ENCODE data around the gene EXTL1.

EXTL1 gene

DNA sequence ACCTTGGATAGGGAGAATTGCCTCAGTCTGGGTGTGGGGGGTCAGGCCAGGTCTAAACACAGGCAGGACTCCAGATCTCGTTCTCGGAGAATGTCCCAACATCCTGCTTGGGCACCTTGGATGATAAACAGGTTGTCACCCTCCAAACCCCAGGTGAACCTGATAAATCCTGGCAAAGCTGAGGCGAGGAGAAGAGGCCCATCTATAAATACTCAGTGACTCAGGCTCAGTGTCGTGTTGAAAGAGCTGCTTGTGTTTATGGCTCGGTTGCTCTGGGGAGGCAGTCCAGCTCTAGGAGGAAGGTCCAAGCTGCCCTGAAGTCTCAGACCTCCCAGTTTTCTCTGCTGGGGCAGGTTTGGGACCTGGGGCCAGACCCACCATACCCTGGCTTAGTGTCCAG is 61.6 kb downstream of the EXTL1 start:
- Histone ChIP-seq H3F3A (ENCODE audit: insufficient read depth, low read length) (no peaks in the 10 kb centered on the region), H3K9me3 (ENCODE audit: low read length) (no peaks in the 10 kb centered on the region), H2AFZ (ENCODE audit: low read length) (no peak overlapping the region), H3K27ac (ENCODE audit: low read depth, low read length, poor library complexity, severe bottlenecking) (no peak overlapping the region), H3K4me2 (ENCODE audit: low read length) (no peak overlapping the region), H3K9me2 (ENCODE audit: low read depth, low read length) (no peaks in the 10 kb centered on the region), H3K9ac (ENCODE audit: low read length) (no peak overlapping the region), H3K79me2 (ENCODE audit: insufficient read depth, low read length) (no peaks in the 10 kb centered on the region), H3K4me1 (ENCODE audit: insufficient read depth, low read length, severe bottlenecking) (no peaks in the 10 kb centered on the region), H3K36me3 (ENCODE audit: insufficient read depth, low read length) (no peaks in the 10 kb centered on the region), H4K20me1 (ENCODE audit: insufficient read depth, low read length) (no peaks in the 10 kb centered on the region), H3K27me3 (ENCODE audit: insufficient read depth, low read length) (0 out of 2 replicates have a peak, but pooled peaks cover 14% of the 10 kb centered on the region), H3K4me3 (ENCODE audit: low read depth, low read length, poor library complexity, severe bottlenecking) (no peak overlapping the region)
- no peak for TF ChIP-seq EZH2 (IDR thresholded peaks at IDR 0.05; ENCODE audit: borderline replicate concordance, low read length)
- TF ChIP-seq, protein P1, sequence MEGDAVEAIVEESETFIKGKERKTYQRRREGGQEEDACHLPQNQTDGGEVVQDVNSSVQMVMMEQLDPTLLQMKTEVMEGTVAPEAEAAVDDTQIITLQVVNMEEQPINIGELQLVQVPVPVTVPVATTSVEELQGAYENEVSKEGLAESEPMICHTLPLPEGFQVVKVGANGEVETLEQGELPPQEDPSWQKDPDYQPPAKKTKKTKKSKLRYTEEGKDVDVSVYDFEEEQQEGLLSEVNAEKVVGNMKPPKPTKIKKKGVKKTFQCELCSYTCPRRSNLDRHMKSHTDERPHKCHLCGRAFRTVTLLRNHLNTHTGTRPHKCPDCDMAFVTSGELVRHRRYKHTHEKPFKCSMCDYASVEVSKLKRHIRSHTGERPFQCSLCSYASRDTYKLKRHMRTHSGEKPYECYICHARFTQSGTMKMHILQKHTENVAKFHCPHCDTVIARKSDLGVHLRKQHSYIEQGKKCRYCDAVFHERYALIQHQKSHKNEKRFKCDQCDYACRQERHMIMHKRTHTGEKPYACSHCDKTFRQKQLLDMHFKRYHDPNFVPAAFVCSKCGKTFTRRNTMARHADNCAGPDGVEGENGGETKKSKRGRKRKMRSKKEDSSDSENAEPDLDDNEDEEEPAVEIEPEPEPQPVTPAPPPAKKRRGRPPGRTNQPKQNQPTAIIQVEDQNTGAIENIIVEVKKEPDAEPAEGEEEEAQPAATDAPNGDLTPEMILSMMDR (IDR thresholded peaks at IDR 0.05; ENCODE audit: low read length), result no peak

DNA sequence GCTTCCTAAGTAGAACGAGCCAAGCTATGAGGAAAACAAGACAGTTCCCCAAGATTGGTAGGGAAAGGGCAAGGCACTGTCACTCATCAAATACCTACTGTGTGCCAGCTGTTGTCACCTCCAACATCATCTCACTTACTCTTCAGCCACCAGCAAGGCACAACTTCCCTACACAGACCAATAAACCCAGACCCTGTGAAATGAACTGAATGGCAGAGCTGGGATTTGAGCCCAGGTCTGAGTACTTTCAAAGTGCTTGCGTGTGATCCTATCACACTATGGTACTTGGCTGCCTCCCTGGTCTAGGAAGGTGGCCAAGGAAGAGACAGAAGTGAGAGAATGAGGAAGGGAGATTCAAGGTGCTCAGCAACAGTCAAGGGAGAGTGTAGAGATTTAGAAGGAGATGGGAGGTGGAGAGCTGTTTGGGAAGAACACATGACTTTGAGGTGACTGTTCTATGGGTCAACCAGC is 62.6 kb downstream of the EXTL1 start:
- H4K20me1 ChIP-seq (ENCODE audit: insufficient read depth, low read length), result no peaks in the 10 kb centered on the region
- 0 out of 2 replicates have a peak, but pooled peaks cover 14% of the 10 kb centered on the region for H3K27me3 ChIP-seq (ENCODE audit: insufficient read depth, low read length)
- H3K4me2 ChIP-seq (ENCODE audit: low read length), result no peak overlapping the region
- H3K4me1 ChIP-seq (ENCODE audit: insufficient read depth, low read length, severe bottlenecking), result no peaks in the 10 kb centered on the region
- H3K79me2 ChIP-seq (ENCODE audit: insufficient read depth, low read length), result no peaks in the 10 kb centered on the region
- H2AFZ ChIP-seq (ENCODE audit: low read length), result no peak overlapping the region
- TF ChIP-seq, protein P1 (IDR thresholded peaks at IDR 0.05; ENCODE audit: low read length), result no peak
- no peak for TF ChIP-seq EZH2 (IDR thresholded peaks at IDR 0.05; ENCODE audit: borderline replicate concordance, low read length)
- H3K9me3 ChIP-seq (ENCODE audit: low read length), result no peaks in the 10 kb centered on the region
- H3K4me3 ChIP-seq (ENCODE audit: low read depth, low read length, poor library complexity, severe bottlenecking), result no peak overlapping the region
- H3K9ac ChIP-seq (ENCODE audit: low read length), result no peak overlapping the region
- no peaks in the 10 kb centered on the region for H3K9me2 ChIP-seq (ENCODE audit: low read depth, low read length)
- H3F3A ChIP-seq (ENCODE audit: insufficient read depth, low read length), result no peaks in the 10 kb centered on the region
- no peaks in the 10 kb centered on the region for H3K36me3 ChIP-seq (ENCODE audit: insufficient read depth, low read length)
- no peak overlapping the region for H3K27ac ChIP-seq (ENCODE audit: low read depth, low read length, poor library complexity, severe bottlenecking)

DNA sequence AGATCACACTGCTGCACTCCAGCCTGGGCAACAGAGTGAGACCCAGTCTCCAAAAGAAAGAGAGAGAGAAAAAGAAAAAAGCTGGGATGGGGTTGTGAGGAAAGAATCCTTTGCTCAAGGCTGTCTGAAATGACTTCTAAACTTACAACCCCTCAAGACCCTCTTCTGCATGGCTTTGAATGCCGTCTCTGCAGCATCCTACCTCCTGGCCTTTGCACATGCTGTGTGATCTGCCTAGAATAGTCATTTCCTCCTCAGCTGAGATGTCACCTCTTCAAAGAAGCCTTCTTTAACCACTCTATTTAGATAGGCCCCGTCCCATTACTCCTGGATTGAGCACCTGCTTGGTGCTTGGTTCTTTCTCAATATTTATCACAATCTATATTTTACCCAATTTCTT is 63.3 kb downstream of the EXTL1 start:
- H2AFZ ChIP-seq (ENCODE audit: low read length), result no peak overlapping the region
- no peak overlapping the region for H3K9ac ChIP-seq (ENCODE audit: low read length)
- no peaks in the 10 kb centered on the region for H3K9me2 ChIP-seq (ENCODE audit: low read depth, low read length)
- no peaks in the 10 kb centered on the region for H3K4me1 ChIP-seq (ENCODE audit: insufficient read depth, low read length, severe bottlenecking)
- no peaks in the 10 kb centered on the region for H3K36me3 ChIP-seq (ENCODE audit: insufficient read depth, low read length)
- no peak overlapping the region for H3K27ac ChIP-seq (ENCODE audit: low read depth, low read length, poor library complexity, severe bottlenecking)
- no peak overlapping the region for H3K4me2 ChIP-seq (ENCODE audit: low read length)
- no peaks in the 10 kb centered on the region for H3K79me2 ChIP-seq (ENCODE audit: insufficient read depth, low read length)
- no peaks in the 10 kb centered on the region for H4K20me1 ChIP-seq (ENCODE audit: insufficient read depth, low read length)
- H3K4me3 ChIP-seq (ENCODE audit: low read depth, low read length, poor library complexity, severe bottlenecking), result no peak overlapping the region
- H3K27me3 ChIP-seq (ENCODE audit: insufficient read depth, low read length), result 0 out of 2 replicates have a peak, but pooled peaks cover 14% of the 10 kb centered on the region
- TF ChIP-seq, protein P1 (IDR thresholded peaks at IDR 0.05; ENCODE audit: low read length), result no peak
- no peak for TF ChIP-seq EZH2 (IDR thresholded peaks at IDR 0.05; ENCODE audit: borderline replicate concordance, low read length)
- no peaks in the 10 kb centered on the region for H3K9me3 ChIP-seq (ENCODE audit: low read length)
- H3F3A ChIP-seq (ENCODE audit: insufficient read depth, low read length), result no peaks in the 10 kb centered on the region
